Measurements from ENCODE around the gene LAPTM4A.
A peak's percentile ranks its signal among the peaks of the same experiment; 100 is the strongest.

Gene LAPTM4A

GRCh38 chr2:20054931-20055330 is 3.5 kb upstream of the LAPTM4A start:
- DNase-seq (ENCODE audit: low read depth): no peak
- no peak for TF ChIP-seq CTCF (conservative IDR thresholded peaks at IDR 0.05; ENCODE audit: low read length)
- H3K4me3 ChIP-seq (ENCODE audit: low read length): no peak overlapping the region

GRCh38 chr2:20054119-20054518 is 2.7 kb upstream of the LAPTM4A start:
- H3K4me3 ChIP-seq (ENCODE audit: low read length): no peak overlapping the region
- TF ChIP-seq CTCF (conservative IDR thresholded peaks at IDR 0.05; ENCODE audit: low read length): no peak
- no peak for DNase-seq (ENCODE audit: low read depth)

- no peak for TF ChIP-seq CTCF (conservative IDR thresholded peaks at IDR 0.05; ENCODE audit: low read length)
- peak overlapping the region; percentile 66 for H3K4me3 ChIP-seq (ENCODE audit: low read length)
- DNase-seq (ENCODE audit: low read depth): peak; percentile 85
Measured at GRCh38 chr2:20052861-20053281, 1.4 kb upstream of the LAPTM4A start.

GRCh38 chr2:20052229-20052851 is 912 bp upstream of the LAPTM4A start:
- peak overlapping the region; percentile 66 for H3K4me3 ChIP-seq (ENCODE audit: low read length)
- DNase-seq (ENCODE audit: low read depth): peak; percentile 60
- TF ChIP-seq CTCF (conservative IDR thresholded peaks at IDR 0.05; ENCODE audit: low read length): no peak

- TF ChIP-seq CTCF (conservative IDR thresholded peaks at IDR 0.05; ENCODE audit: low read length): peak; percentile 37; the same call in 1 of the 2 replicates
- DNase-seq (ENCODE audit: low read depth): peak; percentile 68
- peak overlapping the region; percentile 70 for H3K4me3 ChIP-seq (ENCODE audit: low read length)
Measured at GRCh38 chr2:20050646-20051531, 539 bp downstream of the LAPTM4A start.

- no peak for TF ChIP-seq CTCF (conservative IDR thresholded peaks at IDR 0.05; ENCODE audit: low read length)
- DNase-seq (ENCODE audit: low read depth): peak; percentile 65
- peak overlapping the region; percentile 70 for H3K4me3 ChIP-seq (ENCODE audit: low read length)
Measured at GRCh38 chr2:20050104-20050645, 1.3 kb downstream of the LAPTM4A start.
